Lower lobe of right lung (tissue), 2 donors: ENCODE measurements around the gene ZDHHC3. TPM values are rescaled to one million over a fixed set of nuclear protein-coding genes. Genes with fewer than 3 reads are reported as not detected.

Experiments
- ATAC-seq, 2 donors: fragments of 200-7000 bp; cut with Tn5 transposase; one replicate each; pipeline ENCODE4 v1.9.1; 2020 to 2022; ENCODE audit warnings: mild to moderate bottlenecking in 2 of 2, moderate library complexity in 2 of 2
- DNase-seq: peaks from one replicate; pipeline ENCODE4 v3.0.0-alpha.2; 2020
- H3K27ac ChIP-seq: fragments of 200-600 bp; one replicate; pipeline ENCODE4 v1.8.0; 2022
- H3K27me3 ChIP-seq: fragments of 200-600 bp; one replicate; pipeline ENCODE4 v1.8.0; 2022; ENCODE audit warnings: low read depth
- H3K36me3 ChIP-seq: fragments of 200-600 bp; one replicate; pipeline ENCODE4 v1.8.0; 2022; ENCODE audit warnings: mild to moderate bottlenecking
- H3K4me1 ChIP-seq: fragments of 200-600 bp; one replicate; pipeline ENCODE4 v1.8.0; 2022
- H3K4me3 ChIP-seq: fragments of 200-600 bp; one replicate; pipeline ENCODE4 v1.8.0; 2022; ENCODE audit warnings: mild to moderate bottlenecking
- H3K9me3 ChIP-seq: fragments of 200-600 bp; one replicate; pipeline ENCODE4 v1.8.0; 2022
- intact Hi-C: fragments of 100-400 bp; cut with DNase I; formaldehyde crosslinking; loops from one replicate; pipeline ENCODE4 v1.11.0; 2022
- long read RNA-seq: library from polyadenylated mRNA; unstranded; transcript quantifications from one replicate; pipeline ENCODE4 v2.0.0, GENCODE V29; 2021
- total RNA-seq: library from RNA; stranded (reverse); fragmentation: NEBNext Ultra II Directional; extraction: Animal tissue kit (Norgen Biotek cat#: 25700); gene quantifications from one replicate; pipeline ENCODE4 v1.2.1, GENCODE V29; 2021
- TF ChIP-seq, protein P1 (sequence below): fragments of 200-600 bp; IDR thresholded peaks from one replicate; pipeline ENCODE4 v1.8.0; 2022; ENCODE audit warnings: antibody characterized with exemption, mild to moderate bottlenecking
- donor health status: DM: no; HTN: yes; CAD: no; lungs with severe emphysema.

ZDHHC3 gene, protein sequence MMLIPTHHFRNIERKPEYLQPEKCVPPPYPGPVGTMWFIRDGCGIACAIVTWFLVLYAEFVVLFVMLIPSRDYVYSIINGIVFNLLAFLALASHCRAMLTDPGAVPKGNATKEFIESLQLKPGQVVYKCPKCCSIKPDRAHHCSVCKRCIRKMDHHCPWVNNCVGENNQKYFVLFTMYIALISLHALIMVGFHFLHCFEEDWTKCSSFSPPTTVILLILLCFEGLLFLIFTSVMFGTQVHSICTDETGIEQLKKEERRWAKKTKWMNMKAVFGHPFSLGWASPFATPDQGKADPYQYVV
- 110 TPM for total RNA-seq
- long read RNA-seq, transcript ZDHHC3-201 (8 exons, 3,101 nt): minor isoform, 9 of 119 reads
- long read RNA-seq, transcript ZDHHC3-205 (7 exons, 2,687 nt): major isoform, 62 of 119 reads
- long read RNA-seq, partial matches to known transcripts: 14 of 119 reads
- long read RNA-seq, other reads (novel, unspliced or antisense): 33 of 119 reads

DNA sequence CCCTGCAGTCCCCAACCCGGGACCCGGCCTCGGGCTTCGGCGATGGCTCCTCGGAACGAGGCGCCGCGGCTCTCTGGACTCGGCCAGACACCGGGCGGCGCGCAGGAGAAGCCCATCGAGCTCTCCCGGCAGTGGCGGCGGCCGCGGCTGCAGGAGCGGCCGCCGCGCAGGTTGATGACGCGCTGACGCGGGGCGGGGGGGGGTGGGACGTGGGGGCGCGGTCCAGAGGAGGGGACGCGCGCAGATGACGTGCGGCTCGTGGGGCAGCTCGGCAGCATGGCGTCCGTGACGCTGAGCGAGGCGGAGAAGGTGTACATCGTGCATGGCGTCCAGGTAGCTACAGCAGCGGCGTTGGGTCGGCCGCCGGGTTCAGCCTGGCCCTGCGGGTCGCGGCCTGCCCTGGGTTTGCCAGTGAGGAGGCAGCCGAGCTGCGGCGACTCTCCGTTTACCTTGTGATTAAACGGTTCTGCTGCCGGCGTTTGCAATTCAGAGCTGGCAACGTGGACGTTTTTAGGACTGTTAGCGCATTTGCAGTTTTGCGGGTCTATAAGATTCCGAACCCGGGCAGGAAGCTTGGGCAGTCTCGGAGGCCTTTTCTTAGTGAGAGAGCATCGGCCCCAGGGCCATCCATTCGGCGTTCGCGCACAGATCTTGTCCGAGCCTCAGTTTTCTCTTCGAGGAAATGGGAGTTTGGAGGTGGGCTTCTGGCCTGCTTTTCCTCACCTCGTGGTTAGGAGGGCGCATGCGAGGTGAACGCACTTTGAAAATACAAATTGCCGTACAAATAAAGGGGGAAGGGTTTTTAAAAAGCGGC, at the start of gene ZDHHC3, which contains the start of gene EXOSC7:
ZDHHC3 (minus strand) TSS at position 173 of the 814 bp plus-strand sequence. CDS start 16,738 bp downstream, outside the sequence.
EXOSC7 (plus strand) TSS at position 243 of the 814 bp plus-strand sequence; CDS start at position 277, 34 bp downstream.
- TF ChIP-seq, protein P1, sequence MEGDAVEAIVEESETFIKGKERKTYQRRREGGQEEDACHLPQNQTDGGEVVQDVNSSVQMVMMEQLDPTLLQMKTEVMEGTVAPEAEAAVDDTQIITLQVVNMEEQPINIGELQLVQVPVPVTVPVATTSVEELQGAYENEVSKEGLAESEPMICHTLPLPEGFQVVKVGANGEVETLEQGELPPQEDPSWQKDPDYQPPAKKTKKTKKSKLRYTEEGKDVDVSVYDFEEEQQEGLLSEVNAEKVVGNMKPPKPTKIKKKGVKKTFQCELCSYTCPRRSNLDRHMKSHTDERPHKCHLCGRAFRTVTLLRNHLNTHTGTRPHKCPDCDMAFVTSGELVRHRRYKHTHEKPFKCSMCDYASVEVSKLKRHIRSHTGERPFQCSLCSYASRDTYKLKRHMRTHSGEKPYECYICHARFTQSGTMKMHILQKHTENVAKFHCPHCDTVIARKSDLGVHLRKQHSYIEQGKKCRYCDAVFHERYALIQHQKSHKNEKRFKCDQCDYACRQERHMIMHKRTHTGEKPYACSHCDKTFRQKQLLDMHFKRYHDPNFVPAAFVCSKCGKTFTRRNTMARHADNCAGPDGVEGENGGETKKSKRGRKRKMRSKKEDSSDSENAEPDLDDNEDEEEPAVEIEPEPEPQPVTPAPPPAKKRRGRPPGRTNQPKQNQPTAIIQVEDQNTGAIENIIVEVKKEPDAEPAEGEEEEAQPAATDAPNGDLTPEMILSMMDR: no peak
- Histone ChIP-seq H3K27ac (peak within 1 kb of the TSS; percentile 88), H3K9me3 (no peaks in the 10 kb centered on the region), H3K36me3 (no peaks in the 10 kb centered on the region), H3K4me3 (peak within 1 kb of the TSS; percentile 95), H3K27me3 (no peaks in the 10 kb centered on the region), H3K4me1 (peaks cover 51% of the 10 kb centered on the region)
- ATAC-seq (peak; percentile 96), DNase-seq (peak; percentile 94)
- intact Hi-C loops: no loop called here

DNA sequence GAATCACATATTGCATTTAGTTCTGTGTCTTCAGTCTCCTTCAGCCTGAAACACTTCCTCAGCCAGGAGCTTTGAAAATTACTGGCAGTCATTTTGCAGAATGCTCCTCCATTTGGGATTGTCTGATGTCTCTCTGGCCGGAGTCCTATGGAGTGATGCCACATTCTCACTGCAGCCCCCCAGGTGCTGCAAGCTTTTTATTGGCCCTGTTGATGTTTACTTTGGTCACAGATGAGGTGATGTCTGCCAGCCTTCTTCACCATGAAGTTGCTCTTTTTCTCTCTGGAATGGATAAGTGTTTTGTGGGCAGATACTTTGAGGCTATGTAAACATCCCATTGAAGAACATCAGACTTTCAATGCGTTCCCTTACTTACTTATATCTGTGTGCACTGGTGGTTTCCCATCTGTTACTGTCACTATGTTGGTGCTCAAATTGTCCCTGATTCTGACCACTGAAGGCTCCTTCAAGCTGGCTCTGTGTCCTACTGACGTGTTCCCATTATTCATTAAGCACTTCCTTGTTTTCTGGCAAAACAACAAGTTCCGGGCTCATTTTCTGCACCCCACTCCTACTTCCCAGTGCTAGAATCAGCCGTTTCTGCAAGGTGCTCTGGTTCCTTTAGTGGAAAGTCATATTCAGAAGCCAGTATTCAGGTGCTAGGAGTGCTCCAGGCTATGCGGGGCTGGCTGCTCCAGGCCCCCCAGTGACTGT, 48.7 kb upstream of the ZDHHC3 start:
- TF ChIP-seq, protein P1: no peak
- Histone ChIP-seq H3K9me3 (no peaks in the 10 kb centered on the region), H3K27me3 (no peaks in the 10 kb centered on the region), H3K27ac (peak overlapping the region; percentile 77), H3K36me3 (no peaks in the 10 kb centered on the region), H3K4me1 (peaks cover 35% of the 10 kb centered on the region), H3K4me3 (no peak overlapping the region)
- intact Hi-C loops: no loop called here
- ATAC-seq: peak; percentile 6 to 38
- DNase-seq: no peak

DNA sequence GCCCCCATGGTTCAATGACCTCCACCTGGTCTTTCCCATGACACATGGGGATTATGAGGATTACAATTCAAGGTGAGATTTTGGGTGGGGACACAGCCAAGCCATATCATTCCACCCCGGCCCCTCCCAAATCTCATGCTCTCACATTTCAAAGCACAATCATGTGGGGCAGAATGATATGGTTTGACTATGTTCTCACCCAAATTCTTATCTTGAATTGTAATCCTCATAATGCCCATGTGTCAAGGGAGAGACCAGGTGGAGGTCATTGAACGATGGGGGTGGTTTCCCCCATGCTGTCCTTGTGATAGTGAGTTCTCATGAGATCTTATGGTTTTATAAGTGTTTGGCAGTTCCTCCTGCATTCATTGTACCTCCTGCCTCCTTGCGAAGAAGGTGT, 47.7 kb upstream of the ZDHHC3 start:
- Histone ChIP-seq H3K27ac (no peak overlapping the region), H3K4me3 (no peak overlapping the region), H3K9me3 (no peaks in the 10 kb centered on the region), H3K36me3 (no peaks in the 10 kb centered on the region), H3K4me1 (peaks cover 33% of the 10 kb centered on the region), H3K27me3 (no peaks in the 10 kb centered on the region)
- DNase-seq (no peak), ATAC-seq (no peak)
- TF ChIP-seq, protein P1: no peak
- intact Hi-C loops: no loop called here

DNA sequence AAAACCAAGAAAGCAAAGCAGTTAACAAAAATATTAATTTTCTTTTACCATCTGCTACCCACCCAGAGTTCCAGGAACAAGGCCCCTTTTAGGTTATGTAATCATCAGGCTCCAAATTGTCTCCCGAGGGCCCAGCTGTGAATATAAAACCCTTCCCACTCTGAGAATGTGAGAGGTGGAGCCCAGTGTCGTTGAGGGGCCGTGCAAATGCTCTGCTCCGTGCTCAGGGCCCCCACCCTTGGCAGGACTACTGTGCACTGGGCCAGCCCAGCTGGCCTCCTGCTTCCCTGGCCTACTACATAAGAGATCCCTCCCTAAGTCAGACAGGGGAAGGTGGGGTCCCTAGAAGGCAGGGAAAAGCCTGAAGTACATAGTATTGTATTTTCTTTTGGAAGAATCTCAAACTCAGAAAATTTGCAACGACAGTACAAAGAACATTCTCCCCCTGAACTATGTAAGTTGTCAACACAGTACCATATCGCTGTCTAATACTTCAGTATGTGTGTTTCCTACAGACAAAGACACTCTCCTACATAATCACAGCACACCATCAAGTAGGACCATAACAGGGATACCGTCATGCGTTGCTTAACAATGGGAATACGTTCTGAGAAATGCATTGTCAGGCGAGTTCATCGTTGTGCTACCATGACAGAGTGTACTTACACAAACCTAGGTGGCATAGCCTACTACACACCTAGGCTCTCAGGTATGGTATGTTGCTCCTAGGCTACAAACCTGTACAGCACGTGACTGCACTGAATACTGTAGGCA, 45.7 kb upstream of the ZDHHC3 start:
- Histone ChIP-seq H3K36me3 (no peaks in the 10 kb centered on the region), H3K27ac (peak overlapping the region; percentile 41), H3K4me3 (no peak overlapping the region), H3K9me3 (no peaks in the 10 kb centered on the region), H3K4me1 (peaks cover 51% of the 10 kb centered on the region), H3K27me3 (no peaks in the 10 kb centered on the region)
- TF ChIP-seq, protein P1: no peak
- ATAC-seq (peak; percentile 43 to 65), DNase-seq (no peak)
- intact Hi-C loops: no loop called here
